HEK293 (cell line): Measurements from ENCODE around the gene ZNF652.

Source experiments
- CTCF ChIP-seq: fragments of 450-650 bp; formaldehyde crosslinking; IDR thresholded peaks from 2 replicates; pipeline ENCODE4 v1.5.1; 2016; ENCODE audit warnings: missing biosample characterization, missing genetic modification characterization
- HOXD13 ChIP-seq: sonication (generic); formaldehyde crosslinking; IDR thresholded peaks from 2 replicates; pipeline ENCODE4 v1.8.0; 2022; ENCODE audit warnings: missing genetic modification reagents, borderline replicate concordance
- PRDM10 ChIP-seq: fragments of 450-650 bp; formaldehyde crosslinking; IDR thresholded peaks from 2 replicates; pipeline ENCODE4 v1.5.1; 2016; ENCODE audit warnings: missing biosample characterization, missing genetic modification characterization
- YY1 ChIP-seq: fragments of 450-650 bp; formaldehyde crosslinking; IDR thresholded peaks from 2 replicates; pipeline ENCODE4 v1.5.1; 2018; ENCODE audit warnings: missing biosample characterization, missing genetic modification characterization
- ZNF18 ChIP-seq: fragments of 450-650 bp; formaldehyde crosslinking; IDR thresholded peaks from 2 replicates; pipeline ENCODE4 v1.5.1; 2016; ENCODE audit warnings: missing biosample characterization, missing genetic modification characterization
- ZNF274 ChIP-seq, 2 experiments: fragments of 200-500 bp in 1 of 2; fragments of 450-650 bp in 1 of 2; sonication (Bioruptor generic) in 1 of 2; formaldehyde crosslinking in 1 of 2; IDR thresholded peaks; 2 replicates each; pipeline versions ENCODE4 v1.5.1 to v1.6.1; 2014 to 2016; ENCODE audit warnings: borderline replicate concordance in 1 of 2, inconsistent platforms in 1 of 2, low read length in 1 of 2, missing biosample characterization in 1 of 2, missing genetic modification characterization in 1 of 2
- ZNF404 ChIP-seq: fragments of 450-650 bp; formaldehyde crosslinking; IDR thresholded peaks from 2 replicates; pipeline ENCODE4 v1.5.1; 2017; ENCODE audit warnings: missing biosample characterization, missing genetic modification characterization
- ZNF514 ChIP-seq: fragments of 450-650 bp; formaldehyde crosslinking; IDR thresholded peaks from 2 replicates; pipeline ENCODE4 v1.5.1; 2016; ENCODE audit warnings: missing biosample characterization, missing genetic modification characterization
- ZNF561 ChIP-seq: fragments of 450-650 bp; IDR thresholded peaks from 2 replicates; pipeline ENCODE4 v1.5.1; 2018; ENCODE audit warnings: missing biosample characterization, missing genetic modification characterization, borderline replicate concordance
- ZNF585B ChIP-seq: fragments of 450-650 bp; formaldehyde crosslinking; IDR thresholded peaks from 2 replicates; pipeline ENCODE4 v1.5.1; 2016; ENCODE audit warnings: missing biosample characterization, missing genetic modification characterization
- ZNF639 ChIP-seq: fragments of 450-650 bp; formaldehyde crosslinking; IDR thresholded peaks from 2 replicates; pipeline ENCODE4 v1.5.1; 2016; ENCODE audit warnings: missing biosample characterization, missing genetic modification characterization

- no peak for TF ChIP-seq ZNF514
- no peak for TF ChIP-seq HOXD13 (CRISPR knock-in tag)
- TF ChIP-seq CTCF (tag by site-specific recombination) = no peak
- no peak for TF ChIP-seq ZNF585B
- no peak for TF ChIP-seq ZNF561 (tag by site-specific recombination)
- no peak for TF ChIP-seq ZNF274 (IDR thresholded peaks at IDR 0.05; ENCODE audit: low read length)
- TF ChIP-seq ZNF274 (tag by site-specific recombination; IDR thresholded peaks at IDR 0.05; ENCODE audit: borderline replicate concordance) = no peak
- TF ChIP-seq ZNF18 (tag by site-specific recombination) = no peak
- TF ChIP-seq YY1 (tag by site-specific recombination) = no peak
- TF ChIP-seq PRDM10 (tag by site-specific recombination) = no peak
- TF ChIP-seq ZNF639 (tag by site-specific recombination) = no peak
- no peak for TF ChIP-seq ZNF404 (tag by site-specific recombination)
These were observed 16.3 kb upstream of the ZNF652 start for GRCh38 chr17:49378311-49378710.
